Tibial artery (tissue), 4 donors: Measurements from ENCODE around the gene NCCRP1.
"Not testable (repeated sequence)": the region's sequence is repeated elsewhere in the genome, so short reads cannot be mapped to it uniquely, and the experiment has no call there.

Experiments used
- DNase-seq, 2 donors: peaks; one replicate each; pipeline ENCODE4 v3.0.0-alpha.2; 2019
- H3K27ac ChIP-seq, 2 donors: fragments of 200-600 bp; sonication (generic) in 1 of 2; 1 replicate in 1 of 2; 2 replicates in 1 of 2; pipeline ENCODE4 v1.5.1; 2018 to 2019; ENCODE audit warnings: mild to moderate bottlenecking in 1 of 2
- H3K27me3 ChIP-seq, 2 donors: fragments of 200-600 bp; sonication (generic) in 1 of 2; one replicate each; pipeline versions ENCODE4 v1.5.1 to v1.6.0; 2016 to 2019
- H3K36me3 ChIP-seq, 3 donors: fragments of 200-600 bp; sonication (generic) in 2 of 3; one replicate each; pipeline ENCODE4 v1.5.1; 2016 to 2019; ENCODE audit warnings: mild to moderate bottlenecking in 2 of 3
- H3K4me1 ChIP-seq, 4 donors: fragments of 200-600 bp; sonication (generic) in 2 of 4; 1 replicate in 3 of 4; 2 replicates in 1 of 4; pipeline ENCODE4 v1.5.1; 2016 to 2019
- H3K4me3 ChIP-seq, 2 donors: fragments of 200-600 bp; sonication (generic) in 1 of 2; 1 replicate in 1 of 2; 2 replicates in 1 of 2; pipeline ENCODE4 v1.5.1; 2018 to 2019; ENCODE audit warnings: mild to moderate bottlenecking in 2 of 2
- H3K9me3 ChIP-seq, 3 donors: fragments of 200-600 bp; sonication (generic) in 1 of 3; one replicate each; pipeline ENCODE4 v1.5.1; 2016 to 2019
- CTCF ChIP-seq, 2 experiments: fragments of 200-600 bp in 1 of 2; fragments of 450-650 bp in 1 of 2; IDR thresholded peaks; one replicate each; pipeline ENCODE4 v1.5.1; 2017 to 2019; ENCODE audit warnings: antibody characterized with exemption in 2 of 2, mild to moderate bottlenecking in 1 of 2, moderate library complexity in 1 of 2
- intact Hi-C: fragments of 100-400 bp; cut with DNase I; formaldehyde crosslinking; loops from one replicate; pipeline ENCODE4 v1.15.0; 2023; ENCODE audit warnings: low total_unique reads

The NCCRP1 gene

GRCh38 chr19:39238209-39238608, 41.4 kb downstream of the NCCRP1 start:
- no peak for DNase-seq
- no peak for TF ChIP-seq CTCF (IDR thresholded peaks at IDR 0.05)
- no peaks in the 10 kb centered on the region for H3K36me3 ChIP-seq
- intact Hi-C loops, result no loop called here
- H3K4me3 ChIP-seq, result no peak overlapping the region
- H3K27me3 ChIP-seq, result peaks cover 0 to 40% of the 10 kb centered on the region in 2 donors
- H3K4me1 ChIP-seq, result no peaks in the 10 kb centered on the region
- no peak overlapping the region for H3K27ac ChIP-seq
- no peaks in the 10 kb centered on the region for H3K9me3 ChIP-seq

- Histone ChIP-seq H3K27me3 (peaks cover 0 to 41% of the 10 kb centered on the region in 2 donors), H3K4me3 (no peak overlapping the region), H3K4me1 (no peaks in the 10 kb centered on the region), H3K36me3 (no peaks in the 10 kb centered on the region), H3K9me3 (no peaks in the 10 kb centered on the region), H3K27ac (no peak overlapping the region)
- no peak for DNase-seq
- no peak for TF ChIP-seq CTCF (IDR thresholded peaks at IDR 0.05)
- intact Hi-C loops, result no loop called here
Measured at GRCh38 chr19:39238944-39239343, 42.2 kb downstream of the NCCRP1 start.

- no peak for DNase-seq
Measured at GRCh38 chr19:39240421-39240820, 43.7 kb downstream of the NCCRP1 start.

GRCh38 chr19:39243741-39244140, 47.0 kb downstream of the NCCRP1 start:
- H3K36me3 ChIP-seq, H3K4me3 ChIP-seq, H3K9me3 ChIP-seq, intact Hi-C loops, H3K27ac ChIP-seq, DNase-seq: not testable (repeated sequence)
- Histone ChIP-seq H3K27me3 (peaks cover 0 to 44% of the 10 kb centered on the region in 2 donors), H3K4me1 (peaks cover 0 to 13% (median 5%) of the 10 kb centered on the region in 4 donors)

More at GRCh38 chr19:39240421-39240820, 43.7 kb downstream of the NCCRP1 start:
- Histone ChIP-seq H3K9me3 (no peaks in the 10 kb centered on the region), H3K36me3 (no peaks in the 10 kb centered on the region), H3K4me3 (no peak overlapping the region), H3K4me1 (no peaks in the 10 kb centered on the region), H3K27me3 (peaks cover 0 to 48% of the 10 kb centered on the region in 2 donors), H3K27ac (no peak overlapping the region)
- TF ChIP-seq CTCF (IDR thresholded peaks at IDR 0.05), result no peak
- intact Hi-C loops, result no loop called here

- H3K9me3 ChIP-seq, DNase-seq, H3K4me3 ChIP-seq, intact Hi-C loops, H3K27ac ChIP-seq, H3K36me3 ChIP-seq: not testable (repeated sequence)
- peaks cover 0 to 52% of the 10 kb centered on the region in 2 donors for H3K27me3 ChIP-seq
- peaks cover 0 to 13% (median 5%) of the 10 kb centered on the region in 4 donors for H3K4me1 ChIP-seq
Measured at GRCh38 chr19:39244410-39245100, 47.8 kb downstream of the NCCRP1 start, which contains the start of gene IFNL3. Gene IFNL3 (minus strand): TSS chr19:39245006. CDS start chr19:39244967, 39 bp downstream.

GRCh38 chr19:39245166-39245565, 48.4 kb downstream of the NCCRP1 start:
- intact Hi-C loops, H3K4me3 ChIP-seq, H3K27ac ChIP-seq, H3K36me3 ChIP-seq, DNase-seq, H3K9me3 ChIP-seq: not testable (repeated sequence)
- Histone ChIP-seq H3K4me1 (peaks cover 0 to 13% (median 5%) of the 10 kb centered on the region in 4 donors), H3K27me3 (peaks cover 0 to 55% of the 10 kb centered on the region in 2 donors)

- TF ChIP-seq CTCF (IDR thresholded peaks at IDR 0.05), result no peak
- Histone ChIP-seq H3K9me3 (no peaks in the 10 kb centered on the region), H3K36me3 (no peaks in the 10 kb centered on the region), H3K27ac (no peak overlapping the region), H3K27me3 (peaks cover 0 to 60% of the 10 kb centered on the region in 2 donors), H3K4me3 (no peak overlapping the region), H3K4me1 (peaks cover 0 to 13% (median 5%) of the 10 kb centered on the region in 4 donors)
- no peak for DNase-seq
- intact Hi-C loops, result no loop called here
Measured at GRCh38 chr19:39246951-39247669, 50.3 kb downstream of the NCCRP1 start.
